GM12872 (cell line): ENCODE data around the gene SLC17A6.

Source experiments
- CTCF ChIP-seq: IDR thresholded peaks from 3 replicates; pipeline ENCODE4 v1.5.1; 2011; ENCODE audit warnings: low read depth, mild to moderate bottlenecking, low read length, moderate library complexity; ENCODE audit not compliant: insufficient read depth

SLC17A6 gene

DNA sequence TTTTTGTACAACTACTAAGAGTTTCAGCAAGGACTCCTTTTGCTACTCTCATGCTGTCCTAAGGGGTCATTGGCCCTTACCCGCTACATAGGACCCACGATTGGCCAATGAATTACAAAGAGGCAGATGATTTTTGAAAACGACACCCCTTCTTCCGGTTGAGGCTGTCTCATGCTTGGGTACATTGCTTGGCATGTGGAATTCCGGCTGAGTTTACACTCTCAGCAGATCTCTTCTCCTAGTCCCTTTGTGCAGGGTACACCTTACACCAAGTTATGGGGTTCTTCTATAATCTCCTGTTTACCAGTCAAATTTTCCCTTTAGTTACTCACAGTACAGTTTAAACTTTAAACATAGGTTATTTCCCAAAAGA, 52.1 kb downstream of the SLC17A6 start:
- no peak for TF ChIP-seq CTCF

GRCh38 chr11:22392561-22392960, 54.4 kb downstream of the SLC17A6 start:
- TF ChIP-seq CTCF: no peak

DNA sequence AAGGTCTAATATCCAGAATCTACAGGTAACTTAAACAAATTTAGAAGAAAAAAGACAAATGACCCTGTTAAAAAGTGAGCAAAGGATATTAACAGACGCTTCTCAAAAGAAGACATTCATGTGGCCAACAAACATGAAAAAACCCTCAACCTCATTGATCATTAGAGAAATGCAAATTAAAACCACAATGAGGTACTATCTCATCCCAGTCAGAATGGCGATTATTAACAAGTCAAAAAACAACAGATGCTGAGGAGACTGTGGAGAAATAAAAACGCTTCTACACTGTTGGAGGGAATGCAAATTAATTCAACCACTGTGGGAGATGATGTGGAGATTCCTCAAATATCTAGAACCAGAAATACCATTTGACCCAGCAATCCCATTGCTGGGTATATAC, 67.2 kb downstream of the SLC17A6 start:
- no peak for TF ChIP-seq CTCF

DNA sequence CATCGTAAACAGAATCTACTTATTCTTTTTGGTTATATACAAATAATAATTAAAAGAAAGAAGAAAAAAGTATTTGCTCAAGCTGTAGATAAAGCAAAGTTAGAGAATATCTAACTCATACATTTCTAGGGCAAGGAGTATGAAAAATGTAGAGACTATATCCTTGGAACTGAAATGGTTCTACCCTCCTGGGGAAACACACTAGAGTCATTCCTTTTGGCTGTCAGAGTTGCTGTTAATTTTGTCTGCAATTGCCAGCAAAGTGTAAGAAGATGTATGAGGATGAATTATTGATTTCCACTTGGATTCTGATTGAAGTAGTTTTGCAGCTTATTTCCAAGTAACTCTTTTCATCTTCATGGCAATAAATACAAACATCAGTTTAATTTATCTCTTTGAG, 69.1 kb downstream of the SLC17A6 start:
- TF ChIP-seq CTCF: no peak

- TF ChIP-seq CTCF: no peak
Measured at GRCh38 chr11:22407921-22408320, 69.7 kb downstream of the SLC17A6 start.

GRCh38 chr11:22415476-22415875, 77.3 kb downstream of the SLC17A6 start:
- TF ChIP-seq CTCF: no peak

DNA sequence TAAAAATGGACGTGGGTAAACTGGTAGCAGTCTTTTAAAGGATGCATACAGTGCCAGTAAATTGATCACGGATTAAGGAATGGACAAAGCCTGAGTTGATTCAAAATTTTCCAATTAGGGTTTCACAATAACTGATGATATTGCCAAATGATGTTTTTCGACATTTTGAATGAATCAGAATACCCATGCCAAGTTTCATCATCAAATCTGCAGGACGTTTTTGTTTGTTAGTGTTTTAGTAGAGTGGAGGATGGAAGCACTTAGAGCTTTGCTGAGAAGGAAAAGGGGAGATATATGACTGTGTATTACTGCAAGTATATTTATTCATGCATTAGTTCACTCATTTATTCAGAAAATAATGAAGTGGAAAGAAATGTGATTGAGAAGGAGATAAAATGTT, 78.3 kb downstream of the SLC17A6 start:
- no peak for TF ChIP-seq CTCF

DNA sequence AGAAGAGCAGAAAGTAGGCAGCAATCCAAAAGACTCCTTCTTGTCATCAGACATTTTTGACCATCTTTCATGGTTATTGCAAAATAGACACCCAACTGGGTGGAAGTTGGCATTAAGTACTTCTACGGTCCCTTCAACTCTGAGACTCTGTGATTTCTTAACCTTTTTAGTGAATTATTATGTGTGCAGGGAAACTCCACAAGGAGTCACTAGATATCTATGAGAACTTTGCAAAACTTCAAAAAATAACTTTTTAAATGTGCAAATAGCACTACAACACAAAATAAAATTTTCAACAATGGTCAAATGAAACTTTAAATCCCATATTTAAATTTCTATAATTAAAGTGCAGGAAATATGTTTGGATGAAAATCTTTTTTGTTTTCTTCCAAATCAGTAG, 88.7 kb downstream of the SLC17A6 start:
- no peak for TF ChIP-seq CTCF
